ENCODE measurements around the gene ARRDC2.
"Not testable (repeated sequence)": the region's sequence is repeated elsewhere in the genome, so short reads cannot be mapped to it uniquely, and the experiment has no call there.

The ARRDC2 gene

DNA sequence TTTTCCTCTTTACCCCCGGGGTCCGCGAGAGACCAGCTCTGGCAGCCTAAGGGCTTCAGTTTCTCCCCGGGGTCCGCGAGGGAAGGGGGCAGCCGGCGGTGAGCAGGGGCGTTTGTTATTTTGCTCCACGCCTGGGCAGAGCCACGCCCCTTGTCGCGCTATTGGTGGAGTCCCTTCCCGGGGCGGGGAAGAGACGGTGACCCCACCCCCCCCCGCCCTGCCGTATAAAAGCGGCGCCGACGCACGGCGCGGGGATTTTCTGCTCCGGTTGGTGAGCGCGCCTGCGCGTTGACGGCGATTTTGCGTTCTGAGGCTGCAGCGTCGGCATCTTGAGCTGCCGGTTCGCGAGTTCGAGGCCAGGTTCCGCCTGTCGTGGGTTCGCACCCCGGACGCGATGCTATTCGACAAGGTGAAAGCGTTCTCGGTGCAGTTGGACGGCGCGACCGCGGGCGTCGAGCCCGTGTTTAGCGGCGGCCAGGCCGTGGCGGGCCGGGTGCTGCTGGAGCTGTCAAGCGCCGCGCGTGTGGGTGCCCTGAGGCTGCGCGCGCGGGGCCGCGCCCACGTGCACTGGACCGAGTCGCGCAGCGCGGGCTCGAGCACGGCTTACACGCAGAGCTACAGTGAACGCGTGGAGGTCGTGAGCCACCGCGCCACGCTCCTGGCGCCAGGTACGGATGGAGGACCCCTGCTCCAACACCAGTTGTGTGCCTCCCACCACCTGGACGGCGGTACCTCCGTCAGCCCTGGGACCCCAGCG is at the start of gene ARRDC2:
Gene ARRDC2 (plus strand): TSS at position 254 of the 757 bp plus-strand sequence. CDS start 141 bp downstream, at position 395.
- DNase-seq: peak; percentile 65

DNA sequence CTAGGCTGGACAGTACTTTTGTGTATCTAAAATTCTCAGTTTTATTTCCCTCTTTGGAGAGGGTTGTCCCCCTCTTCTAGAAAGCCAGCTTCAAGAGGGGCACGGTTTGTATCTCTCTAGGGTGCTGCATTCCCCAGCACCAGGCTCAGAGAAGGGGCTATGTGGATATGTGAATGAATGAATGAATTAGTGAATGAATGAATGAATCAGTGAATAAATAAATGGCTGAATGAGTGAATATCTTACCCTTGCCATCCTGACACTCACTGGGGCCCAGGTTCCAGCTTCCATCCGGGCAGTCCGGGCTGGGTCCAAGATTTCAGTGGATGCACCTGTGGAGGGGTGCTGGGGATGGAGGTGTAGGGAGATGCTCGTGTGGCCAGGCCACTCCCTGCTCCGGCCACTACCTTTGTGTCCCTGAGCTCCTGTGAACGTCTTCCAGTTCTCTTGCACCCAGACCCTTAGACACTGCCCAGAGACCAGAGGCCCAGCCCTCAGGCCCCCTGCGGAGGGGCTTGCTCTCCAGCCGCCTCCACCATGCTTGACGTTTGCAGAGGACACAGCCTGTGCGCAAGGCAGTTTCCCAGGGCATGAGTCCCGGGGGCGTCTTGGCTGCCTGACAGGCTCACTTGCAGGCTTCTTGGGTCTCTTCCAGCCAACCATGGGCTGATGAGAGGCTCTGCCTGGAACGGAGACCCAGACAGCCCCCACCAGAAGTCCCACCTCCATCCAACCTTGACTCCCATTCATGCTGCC is 43.9 kb upstream of the ARRDC2 start:
- DNase-seq: no peak

DNA sequence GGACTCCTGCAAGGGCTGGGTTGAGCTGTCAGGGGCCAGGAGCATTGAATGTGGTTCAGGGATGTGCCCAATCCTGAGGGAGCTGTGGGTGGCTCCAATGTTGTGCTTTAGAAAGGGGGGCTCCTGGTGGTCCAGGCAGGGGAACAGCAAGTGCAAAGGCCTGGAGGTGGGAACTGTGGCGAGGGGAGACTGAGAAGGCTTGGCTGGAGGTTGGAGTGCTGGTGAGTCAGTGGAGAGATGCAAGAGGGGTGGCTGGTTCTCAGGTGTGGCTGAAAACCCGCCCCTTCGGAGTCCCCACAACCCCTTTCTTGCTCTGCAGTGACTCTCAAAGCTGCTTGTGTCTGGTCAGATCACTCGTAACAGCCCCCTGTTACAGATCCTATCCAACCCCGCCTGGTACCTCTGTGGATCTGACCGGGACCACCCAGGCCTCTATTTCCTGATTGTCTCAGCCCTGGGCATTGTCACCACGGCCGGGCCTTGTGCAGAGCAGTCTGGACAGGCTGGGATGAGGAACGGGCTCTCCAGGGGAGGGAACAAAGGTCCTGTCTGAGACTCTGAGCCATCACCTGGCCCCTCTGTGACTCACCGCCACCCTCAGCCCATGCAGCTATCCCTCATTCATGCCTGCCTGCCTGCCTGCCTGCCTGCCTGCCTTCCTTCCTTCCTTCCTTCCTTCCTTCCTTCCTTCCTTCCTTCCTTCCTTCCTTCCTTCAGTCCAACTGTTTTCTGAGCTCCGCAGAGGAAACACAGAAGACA is 42.4 kb upstream of the ARRDC2 start:
- no peak for DNase-seq

DNA sequence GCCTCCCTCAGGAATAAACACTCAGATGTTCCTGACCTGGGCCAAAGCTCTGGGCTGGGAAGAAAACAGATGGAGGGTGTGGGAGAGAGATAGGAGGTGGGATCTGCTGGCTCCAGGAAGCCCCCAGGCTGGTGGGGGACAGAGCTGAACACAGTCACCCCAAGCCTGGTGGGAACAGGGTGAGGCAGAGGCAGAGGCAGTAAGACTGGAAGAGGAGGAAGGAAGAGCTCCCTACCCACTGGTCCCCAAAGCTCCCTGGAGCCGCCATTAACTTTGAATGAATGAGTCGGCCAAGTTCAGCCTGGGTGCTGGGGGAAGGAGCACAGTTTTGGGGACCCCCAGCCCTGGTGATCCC is 41.9 kb upstream of the ARRDC2 start:
- DNase-seq: no peak

DNA sequence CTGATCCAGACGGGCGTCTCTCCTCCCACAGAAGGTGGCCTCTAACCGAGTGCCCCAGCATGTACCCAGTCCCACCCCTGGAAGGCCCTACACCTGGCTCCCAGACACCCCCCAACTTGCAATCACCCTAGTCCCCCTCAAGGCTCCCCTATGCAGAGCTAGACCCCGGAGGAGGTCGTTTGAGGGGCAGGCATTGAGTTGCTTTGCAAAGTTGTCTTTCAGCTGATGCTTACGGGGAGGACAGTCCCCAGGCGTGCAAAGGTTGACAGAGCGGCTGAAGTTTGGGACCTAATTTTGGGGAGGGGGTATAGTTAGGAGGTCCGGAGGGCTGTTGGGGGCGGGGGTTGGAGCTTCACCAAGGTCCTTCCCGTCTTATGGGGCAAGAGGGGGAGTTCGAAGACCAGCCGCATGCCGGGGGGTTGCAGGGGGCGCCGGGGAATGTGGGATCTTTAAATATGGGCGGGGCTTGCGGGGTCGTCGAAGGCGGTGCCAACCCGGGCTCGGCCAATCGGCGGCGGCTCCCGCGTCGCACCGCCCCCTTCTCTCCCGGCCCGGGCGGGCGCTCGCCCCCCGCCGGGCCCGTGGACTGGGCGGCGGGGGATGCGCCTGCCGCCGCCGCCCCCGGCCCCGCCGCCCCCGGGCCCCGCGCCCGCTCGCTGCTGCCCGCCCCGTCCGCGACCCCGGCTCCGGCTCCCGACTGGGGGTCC is 41.3 kb upstream of the ARRDC2 start, which contains the start of gene KCNN1:
Gene KCNN1 (plus strand): TSS at position 558 of the 707 bp plus-strand sequence. CDS start 6,782 bp downstream, outside the sequence.
- no peak for DNase-seq

DNA sequence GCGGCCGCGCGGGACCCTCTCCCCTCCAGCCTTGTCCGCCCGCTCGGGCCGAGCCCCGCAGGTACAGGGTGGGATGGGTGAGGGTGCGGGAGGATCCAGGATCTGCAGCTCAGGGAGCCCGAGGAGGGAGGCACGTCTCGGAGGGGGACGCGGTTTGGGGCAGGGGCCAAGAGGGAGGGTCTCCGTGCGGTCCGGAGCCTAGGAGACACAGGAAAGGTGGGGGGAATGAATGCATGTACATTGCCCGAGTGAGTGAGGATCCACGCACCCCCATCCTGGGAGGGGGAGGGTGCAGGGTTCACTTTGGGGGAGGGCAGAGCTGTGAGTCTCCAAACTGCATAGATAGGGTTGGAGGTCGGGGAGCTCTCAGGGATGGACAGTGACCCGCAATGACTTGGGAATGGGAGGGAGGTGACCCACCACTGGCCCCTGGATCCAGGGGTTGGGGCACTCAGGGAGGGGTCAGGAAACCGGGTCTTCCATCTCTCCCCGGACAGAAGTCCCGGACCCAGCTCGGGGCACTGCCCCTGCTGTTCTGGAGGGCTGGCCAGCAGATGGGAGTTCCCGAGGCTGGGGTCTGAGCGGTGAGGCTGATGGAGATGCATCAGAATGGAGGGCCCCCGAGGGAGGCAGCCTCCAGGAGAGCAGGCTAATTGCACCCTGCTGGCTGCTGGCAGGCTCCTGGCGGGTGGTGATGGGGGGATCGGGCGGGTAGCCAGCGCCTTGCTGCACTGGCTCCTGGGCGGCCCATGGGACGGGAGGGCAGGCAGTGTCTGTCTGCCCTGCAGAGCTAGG is 40.5 kb upstream of the ARRDC2 start:
- DNase-seq: no peak

DNA sequence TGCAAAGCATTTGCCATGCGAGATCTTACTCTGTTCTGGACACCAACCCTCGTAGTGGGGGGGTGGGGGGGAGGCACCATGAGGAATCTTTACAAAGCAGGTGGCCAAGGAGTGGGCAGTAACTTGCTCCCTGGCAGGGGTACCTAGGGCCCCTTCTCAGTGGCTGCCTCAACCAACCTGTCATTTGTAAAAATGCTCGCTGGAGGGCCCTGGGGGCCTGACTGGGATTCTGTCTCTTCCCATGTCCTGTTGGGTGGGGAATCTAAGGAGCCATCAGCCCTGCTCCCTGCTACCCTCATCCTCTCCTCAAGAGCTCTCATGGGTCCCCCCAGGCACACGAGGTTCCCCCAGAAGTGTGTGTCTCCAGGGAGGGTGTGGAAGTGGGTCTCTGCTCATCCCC is 39.6 kb upstream of the ARRDC2 start:
- no peak for DNase-seq

DNA sequence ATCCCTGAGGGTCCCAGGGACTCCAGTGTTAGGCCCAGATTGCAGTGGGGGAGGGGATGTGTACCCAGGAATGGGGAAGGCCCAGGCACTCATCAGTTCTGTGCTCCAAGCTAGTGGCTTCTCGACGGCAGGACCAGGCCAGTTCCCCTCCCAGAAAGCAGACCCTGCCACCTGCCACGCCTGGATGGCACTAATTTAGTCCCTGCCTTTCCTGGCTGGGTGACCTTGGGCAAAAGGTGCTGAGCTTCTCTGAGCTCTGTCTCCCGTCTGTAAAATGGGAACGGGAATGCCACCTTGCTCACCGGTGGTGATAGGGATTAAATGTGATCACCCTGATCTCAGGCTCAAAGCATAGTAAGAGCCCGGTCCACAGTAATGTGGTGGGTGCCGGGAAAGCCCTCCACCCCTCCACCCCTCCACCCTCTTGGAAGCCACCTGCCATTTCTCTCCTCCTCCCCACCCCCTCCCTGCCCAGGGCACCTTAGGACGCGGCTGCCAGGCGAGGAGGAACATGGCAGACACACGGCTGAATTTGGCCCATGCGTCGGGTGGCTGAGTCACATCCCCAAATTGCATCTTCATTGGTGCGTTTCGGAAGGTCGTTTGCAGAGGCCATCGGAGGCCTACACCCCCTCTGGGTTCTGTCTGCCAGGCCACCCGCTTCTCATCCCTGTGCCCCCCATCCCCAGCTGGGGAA is 38.7 kb upstream of the ARRDC2 start:
- DNase-seq: no peak

DNA sequence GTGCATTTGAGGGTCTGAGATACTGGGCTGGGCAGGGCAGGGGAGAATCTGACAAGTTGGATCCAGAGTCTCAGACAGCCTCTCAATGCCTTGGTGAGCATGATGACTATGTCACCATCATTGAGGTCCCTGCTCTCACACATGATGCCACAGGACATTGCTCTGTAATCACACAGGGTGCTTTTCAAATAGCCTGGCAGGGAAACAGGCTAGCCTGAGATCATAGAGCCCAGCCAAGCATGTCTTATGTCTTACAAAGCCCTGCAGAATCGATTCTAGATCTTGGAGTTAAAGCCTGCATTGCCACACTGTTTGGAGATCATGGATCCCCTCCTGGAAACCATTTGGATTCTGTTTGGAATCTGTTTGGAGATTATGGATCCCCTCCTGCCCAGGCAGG is 35.7 kb upstream of the ARRDC2 start:
- DNase-seq: no peak

DNA sequence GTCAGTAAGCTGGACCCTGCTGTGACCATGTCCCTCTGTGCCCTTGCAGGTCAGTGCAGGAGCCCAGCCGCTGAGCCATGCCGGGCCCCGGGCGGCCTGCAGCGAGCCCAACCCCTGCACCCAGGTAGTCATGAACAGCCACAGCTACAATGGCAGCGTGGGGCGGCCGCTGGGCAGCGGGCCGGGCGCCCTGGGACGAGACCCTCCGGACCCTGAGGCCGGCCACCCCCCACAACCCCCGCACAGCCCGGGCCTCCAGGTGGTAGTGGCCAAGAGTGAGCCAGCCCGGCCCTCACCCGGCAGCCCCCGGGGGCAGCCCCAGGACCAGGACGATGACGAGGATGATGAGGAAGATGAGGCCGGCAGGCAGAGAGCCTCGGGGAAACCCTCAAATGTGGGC is 34.2 kb upstream of the ARRDC2 start:
- no peak for DNase-seq

DNA sequence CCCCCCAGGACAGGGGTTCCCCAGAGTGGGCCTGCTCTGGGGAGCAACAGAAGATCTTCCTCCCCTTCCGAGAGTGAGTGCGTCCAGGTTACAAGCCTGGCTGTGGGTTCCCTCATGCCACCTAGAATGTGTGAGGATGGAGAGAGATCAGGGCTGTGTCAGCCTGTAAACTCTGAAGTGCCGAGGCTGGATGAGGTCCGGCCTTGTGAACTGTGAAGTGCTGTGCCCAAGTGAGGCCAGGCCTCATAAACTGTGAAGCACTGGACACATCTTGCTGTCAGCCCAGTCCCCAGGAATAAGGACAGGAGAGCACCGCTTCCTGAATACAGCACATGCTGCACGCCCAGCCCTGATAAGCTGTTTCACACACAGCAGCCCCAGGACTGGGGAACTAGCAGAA is 33.4 kb upstream of the ARRDC2 start:
- DNase-seq: no peak

DNA sequence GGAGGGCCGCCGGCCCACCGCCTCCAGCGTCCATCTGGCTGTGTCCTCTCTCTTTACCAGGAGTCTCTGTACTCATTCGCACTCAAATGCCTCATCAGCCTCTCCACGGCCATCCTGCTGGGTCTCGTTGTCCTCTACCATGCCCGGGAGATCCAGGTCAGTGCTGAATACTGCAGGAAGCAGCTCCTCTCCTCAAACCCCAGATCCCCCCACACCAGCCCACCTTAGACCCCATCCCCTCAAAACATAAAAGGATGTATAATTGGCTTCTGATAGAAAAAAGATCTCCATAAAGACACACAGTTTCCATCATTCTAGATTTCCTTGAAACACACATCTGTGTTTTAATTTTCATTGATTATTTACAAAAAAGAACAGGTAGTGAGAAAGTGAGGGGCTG is 32.9 kb upstream of the ARRDC2 start:
- no peak for DNase-seq

DNA sequence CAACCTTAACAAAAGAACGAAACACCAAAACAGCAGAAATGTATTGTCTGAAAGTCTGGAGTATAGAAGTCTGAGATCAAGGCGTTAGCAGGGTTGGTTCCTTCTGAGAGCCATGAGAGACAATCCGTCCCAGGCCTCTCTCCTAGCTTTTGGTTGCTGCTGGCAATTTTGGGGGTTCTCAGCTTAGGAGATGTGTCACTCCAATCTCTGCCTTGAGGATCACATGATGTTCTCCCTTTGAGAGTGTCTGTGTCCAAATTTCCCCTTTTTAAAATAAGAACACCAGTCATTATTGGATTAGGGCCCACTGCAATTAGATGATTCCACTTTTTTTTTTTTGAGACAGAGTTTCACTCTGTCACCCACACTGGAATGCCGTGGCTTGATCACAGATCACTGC is 30.9 kb upstream of the ARRDC2 start:
- no peak for DNase-seq

DNA sequence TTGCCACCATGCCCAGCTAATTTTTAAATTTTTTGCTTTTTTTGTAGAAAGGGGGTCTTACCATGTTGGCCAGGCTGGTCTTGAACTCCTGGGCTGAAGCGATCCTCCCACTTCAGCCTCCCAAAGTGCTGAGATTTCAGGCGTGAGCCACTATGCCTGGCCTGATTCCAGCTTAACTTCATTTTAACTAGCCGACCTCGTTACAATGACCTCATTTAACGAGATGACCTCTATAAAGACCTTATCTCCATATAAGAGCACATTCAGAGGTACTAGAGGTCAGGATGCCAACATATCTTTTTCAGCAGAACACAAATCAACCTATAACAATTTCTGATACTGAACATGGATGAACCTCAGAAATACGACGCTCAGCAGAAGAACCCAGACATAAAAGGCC is 30.5 kb upstream of the ARRDC2 start:
- no peak for DNase-seq

DNA sequence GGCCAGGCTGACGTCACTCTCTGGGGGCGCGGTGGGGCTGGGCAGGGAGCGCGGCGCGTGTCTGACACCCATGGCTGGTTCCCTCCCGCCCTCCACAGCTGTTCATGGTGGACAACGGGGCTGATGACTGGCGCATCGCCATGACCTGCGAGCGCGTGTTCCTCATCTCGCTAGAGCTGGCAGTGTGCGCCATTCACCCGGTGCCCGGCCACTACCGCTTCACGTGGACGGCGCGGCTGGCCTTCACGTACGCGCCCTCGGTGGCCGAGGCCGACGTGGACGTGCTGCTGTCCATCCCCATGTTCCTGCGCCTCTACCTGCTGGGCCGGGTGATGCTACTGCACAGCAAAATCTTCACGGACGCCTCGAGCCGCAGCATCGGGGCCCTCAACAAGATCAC is 26.4 kb upstream of the ARRDC2 start:
- DNase-seq: no peak

DNA sequence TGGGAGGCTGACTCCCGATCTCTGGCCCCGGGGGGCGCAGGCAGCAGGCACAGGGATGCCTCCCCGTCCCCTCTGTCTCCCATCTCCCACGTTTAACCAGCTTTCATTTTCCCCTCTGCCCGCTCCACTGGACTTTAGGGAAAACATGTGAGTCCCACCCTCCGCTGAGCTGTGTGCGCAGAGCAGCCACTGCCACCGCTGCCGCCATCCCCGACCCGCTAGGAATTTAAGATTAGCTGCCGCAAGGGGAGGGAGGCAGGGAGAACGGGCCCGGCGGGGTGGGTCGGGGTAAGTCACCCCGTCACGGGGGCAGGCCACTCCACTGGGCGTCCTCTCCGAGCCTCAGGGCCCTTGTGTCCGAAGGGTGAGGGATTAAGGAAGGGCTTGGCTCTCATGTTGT is 25.5 kb upstream of the ARRDC2 start:
- no peak for DNase-seq

DNA sequence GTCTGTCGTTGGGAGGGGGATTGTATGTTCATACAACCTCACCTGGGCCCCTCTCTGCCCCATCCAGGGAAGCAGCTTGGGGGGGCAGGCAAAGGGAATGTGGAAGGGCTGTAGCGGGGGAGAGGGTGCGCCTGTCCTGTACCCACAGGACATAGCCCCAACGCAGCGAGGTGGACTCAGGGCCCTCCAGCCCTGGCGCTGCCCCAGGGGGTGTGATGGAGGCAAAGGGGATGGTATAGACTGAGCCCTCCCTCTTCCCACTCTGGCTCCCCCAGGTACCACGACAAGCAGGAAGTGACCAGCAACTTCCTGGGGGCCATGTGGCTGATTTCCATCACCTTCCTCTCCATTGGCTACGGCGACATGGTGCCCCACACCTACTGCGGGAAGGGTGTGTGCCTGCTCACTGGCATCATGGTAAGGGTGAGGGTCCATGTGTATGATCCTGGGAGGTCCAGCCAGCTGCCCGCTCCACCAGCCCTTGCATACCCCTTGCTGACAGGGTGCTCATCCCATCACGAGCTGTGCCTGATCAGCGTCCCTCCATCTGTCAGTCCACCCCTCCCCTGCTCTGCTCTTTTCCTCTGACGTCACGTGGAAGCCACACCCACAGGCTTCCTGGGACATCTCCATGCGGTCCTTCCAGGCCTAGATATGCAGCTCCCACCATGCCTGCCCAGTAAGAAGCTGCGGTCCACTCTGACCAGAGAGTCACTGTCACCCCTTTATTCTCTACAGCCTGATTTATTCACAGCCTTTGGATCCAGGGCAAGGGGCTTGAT is 22.7 kb upstream of the ARRDC2 start:
- no peak for DNase-seq

DNA sequence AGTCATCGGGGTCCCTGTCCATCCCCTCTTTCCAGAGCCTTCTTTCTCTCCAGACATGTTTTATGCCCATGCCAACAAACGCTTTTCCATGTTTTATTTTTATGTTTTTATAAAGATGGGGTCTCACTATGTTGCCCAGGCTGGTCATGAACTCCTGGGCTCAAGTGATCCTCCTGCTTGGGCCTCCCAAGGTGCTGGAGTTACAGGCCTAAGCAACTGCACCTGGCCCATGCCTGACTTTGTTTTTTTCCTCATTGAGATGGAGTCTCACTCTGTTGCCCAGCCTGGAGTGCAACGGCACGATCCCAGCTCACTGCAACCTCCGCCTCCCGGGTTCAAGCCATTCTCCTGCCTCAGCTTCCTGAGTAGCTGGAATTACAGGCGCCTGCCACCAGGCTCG is 21.4 kb upstream of the ARRDC2 start:
- DNase-seq: not testable (repeated sequence)

DNA sequence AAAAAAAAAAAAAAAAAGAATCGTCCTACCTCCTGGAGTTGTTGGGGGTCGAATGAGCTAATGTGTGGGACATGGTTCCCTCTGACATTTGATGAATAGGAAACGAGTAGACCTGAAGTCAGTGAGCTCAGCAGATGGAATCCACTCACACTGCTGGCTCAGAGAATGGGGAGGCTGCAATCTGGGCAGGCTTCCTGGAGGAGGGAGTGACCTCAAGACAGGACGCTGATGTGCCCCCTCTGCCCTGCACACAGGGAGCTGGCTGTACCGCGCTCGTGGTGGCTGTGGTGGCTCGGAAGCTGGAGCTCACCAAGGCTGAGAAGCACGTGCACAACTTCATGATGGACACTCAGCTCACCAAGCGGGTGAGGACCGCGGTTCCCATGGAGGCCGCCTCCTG is 19.8 kb upstream of the ARRDC2 start:
- no peak for DNase-seq

DNA sequence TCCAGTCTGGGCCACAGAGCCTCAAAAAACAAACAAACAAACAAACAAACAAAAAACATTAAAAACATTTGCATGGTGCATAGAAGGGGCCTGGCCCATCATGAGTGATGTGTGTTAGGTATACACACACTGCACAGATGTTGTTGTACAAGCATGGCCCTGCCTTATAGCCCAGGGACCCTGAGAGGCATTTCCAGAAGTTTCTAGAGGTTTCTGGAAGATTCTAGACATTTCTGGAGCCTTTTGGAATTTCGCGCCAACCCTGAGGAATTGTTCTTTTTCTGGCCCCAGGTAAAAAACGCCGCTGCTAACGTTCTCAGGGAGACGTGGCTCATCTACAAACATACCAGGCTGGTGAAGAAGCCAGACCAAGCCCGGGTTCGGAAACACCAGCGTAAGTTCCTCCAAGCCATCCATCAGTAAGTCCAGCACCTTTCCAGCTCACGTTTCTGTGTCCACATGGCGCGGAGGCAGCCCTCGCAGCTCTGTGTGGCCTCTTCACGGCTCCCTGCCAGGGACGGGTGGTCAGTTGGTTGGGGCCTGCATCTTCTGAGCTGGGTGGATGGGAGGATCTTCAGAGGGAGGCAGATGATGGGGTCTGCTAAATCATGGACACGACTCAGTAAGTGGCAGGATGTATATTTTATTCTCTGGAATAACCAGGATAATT is 18.4 kb upstream of the ARRDC2 start:
- no peak for DNase-seq

All from NCI-H2107 (cell line).